ENCODE data around the gene PPP2R5C.
"Not testable (repeated sequence)": the region's sequence is repeated elsewhere in the genome, so short reads cannot be mapped to it uniquely, and the experiment has no call there.

The PPP2R5C gene

DNA sequence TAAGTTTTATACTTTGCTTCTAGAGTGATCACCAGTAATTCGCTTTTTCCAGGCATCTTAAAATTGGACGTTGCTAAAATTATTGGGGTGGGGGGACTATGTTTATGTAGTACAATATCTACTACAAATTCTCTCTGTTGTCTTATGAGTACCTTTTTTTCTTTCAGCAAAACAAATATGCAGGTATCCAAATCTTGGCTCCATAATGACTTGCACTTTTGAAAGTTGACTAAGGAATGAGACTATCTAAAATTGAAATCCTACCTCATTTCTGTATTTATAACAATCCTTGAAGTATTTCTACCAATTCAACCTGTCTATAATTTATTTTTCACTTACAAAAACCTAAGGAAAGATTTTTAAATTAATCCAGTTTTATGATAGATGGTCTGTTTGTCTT lies 205.2 kb downstream of the PPP2R5C start:
- no peak for DNase-seq (ENCODE audit: low spot score)

DNA sequence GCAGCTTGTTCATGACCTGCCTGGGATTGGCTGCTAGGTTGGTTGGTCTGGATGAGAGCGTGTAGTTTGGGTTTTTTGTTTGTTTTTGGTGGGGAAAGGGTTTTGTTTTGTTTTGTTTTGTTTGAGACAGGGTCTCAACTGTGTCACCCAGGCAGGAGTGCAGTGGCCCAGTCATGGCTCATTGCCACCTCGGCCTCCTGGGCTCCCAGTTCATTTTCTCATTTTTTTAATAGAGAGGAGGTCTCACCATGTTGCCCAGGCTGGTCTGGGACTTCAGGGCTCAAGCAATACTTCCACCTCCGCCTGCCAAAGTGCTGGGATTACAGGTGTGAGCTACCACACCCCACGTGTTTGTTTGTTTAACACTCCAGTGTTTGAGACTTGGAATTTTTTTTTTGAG lies 206.7 kb downstream of the PPP2R5C start:
- DNase-seq (ENCODE audit: low spot score): no peak

DNA sequence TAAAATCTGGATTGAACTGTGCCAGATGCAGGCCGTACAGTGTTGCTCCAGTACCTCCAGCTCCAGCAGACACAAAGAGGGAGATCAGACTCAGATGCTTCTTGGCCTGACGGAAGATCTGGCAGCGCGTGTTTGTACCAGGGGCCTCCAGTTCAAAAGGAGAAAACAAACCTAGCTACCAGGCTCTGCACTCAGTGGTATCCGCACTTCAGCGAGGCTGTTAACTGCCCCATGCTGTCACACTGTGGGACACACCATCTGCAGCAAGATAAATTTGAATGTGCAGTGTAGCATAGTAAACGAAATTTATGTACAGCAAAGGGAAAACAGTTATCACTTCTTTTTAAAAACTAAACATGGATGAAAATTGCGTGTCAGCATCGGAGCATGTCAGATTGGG lies 208.0 kb downstream of the PPP2R5C start:
- no peak for DNase-seq (ENCODE audit: low spot score)

DNA sequence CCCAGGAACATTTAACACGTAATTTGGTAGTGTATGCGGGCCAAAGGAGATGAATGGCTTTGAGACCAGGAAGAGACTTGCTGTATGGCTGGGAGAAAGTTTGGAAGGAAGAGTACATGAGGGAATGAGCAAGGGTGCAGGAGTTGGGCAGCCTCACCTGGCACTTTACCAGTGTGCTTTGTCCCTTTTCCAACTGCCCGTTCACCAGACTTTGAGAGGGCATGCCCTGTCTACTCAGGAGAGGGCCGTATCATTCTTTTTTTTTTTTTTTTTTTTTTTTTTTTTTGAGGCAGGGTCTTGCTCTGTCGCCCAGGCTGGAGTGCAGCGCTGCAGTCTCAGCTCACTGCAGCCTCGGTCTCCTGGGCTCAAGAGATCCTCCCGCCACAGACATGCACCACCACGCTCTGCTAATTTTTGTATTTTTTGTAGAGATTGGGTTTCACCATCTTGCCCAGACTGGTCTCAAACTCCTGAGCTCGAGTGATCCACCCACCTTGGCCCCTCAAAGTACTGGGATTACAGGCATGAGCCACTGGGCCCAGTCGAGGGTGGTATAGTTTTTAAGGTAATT lies 209.4 kb downstream of the PPP2R5C start:
- no peak for DNase-seq (ENCODE audit: low spot score)

DNA sequence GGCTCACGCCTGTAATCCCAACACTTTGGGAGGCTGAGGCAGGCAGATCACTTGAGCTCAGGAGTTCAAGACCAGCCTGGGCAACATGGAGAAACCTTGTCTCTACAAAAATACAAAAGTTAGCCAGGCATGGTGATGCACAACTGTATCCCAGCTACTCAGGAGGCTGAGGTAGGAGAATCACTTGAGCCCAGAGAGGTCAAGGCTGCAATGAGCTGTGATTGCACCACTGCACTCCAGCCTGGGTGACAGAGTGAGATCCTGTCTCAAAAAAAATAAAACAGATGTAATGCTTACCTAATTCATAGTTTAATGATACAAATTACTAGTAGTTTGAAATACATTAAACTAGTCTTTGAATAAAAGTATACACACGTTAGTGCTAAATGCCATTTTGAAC lies 209.9 kb downstream of the PPP2R5C start:
- DNase-seq (ENCODE audit: low spot score): not testable (repeated sequence)

DNA sequence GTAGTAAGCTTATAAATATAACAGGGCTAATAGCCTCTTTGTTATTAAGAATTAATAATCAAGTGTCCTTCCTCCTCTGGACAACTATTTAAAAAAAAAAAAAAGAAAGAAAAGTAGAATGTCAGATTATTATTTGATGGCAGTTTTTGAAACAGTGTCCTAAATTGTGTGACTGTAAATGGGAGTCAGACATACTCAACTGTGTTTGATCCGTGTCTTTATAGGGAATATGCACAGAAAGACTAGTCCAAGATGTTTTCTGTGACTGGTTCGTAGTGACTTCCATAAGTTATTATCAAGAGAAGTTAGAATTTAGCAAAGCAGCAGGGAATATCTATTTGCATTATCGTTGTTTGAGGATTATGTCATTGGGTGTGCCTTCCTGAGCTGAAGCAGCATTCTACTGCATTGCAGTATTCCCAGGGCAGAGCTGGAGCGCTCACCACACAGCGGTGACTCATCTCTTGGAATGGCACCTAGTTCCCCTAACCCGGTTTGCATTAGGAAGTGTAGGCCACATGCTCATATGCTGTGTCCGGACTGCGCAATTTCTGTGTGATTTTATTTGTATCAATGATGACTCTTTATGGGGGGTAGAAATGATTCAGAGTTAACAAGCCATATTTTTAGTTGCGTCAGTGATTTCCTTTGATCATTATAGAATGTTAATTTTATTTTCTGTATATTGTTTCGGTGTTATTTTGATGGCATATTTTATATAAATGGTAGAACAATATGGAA lies 210.8 kb downstream of the PPP2R5C start:
- DNase-seq (ENCODE audit: low spot score): peak; percentile 88

DNA sequence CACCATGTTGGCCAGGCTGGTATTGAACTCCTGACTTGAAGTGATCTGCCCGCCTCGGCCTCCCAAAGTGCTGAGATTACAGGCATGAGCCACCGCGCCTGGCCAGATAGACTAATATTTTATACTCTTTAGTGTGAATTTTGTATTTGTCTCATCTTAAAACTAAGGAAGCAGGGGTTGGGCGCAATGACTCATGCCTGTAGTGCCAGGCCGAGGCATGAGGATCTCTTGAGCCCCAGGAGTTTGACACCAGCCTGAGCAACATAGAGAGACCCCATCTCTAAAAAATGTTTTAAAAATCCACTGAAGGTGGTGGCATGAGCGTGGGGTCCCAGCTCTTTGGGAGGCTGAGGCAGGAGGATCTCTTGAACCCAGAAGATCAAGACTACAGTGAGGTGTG lies 211.8 kb downstream of the PPP2R5C start:
- DNase-seq (ENCODE audit: low spot score): no peak

DNA sequence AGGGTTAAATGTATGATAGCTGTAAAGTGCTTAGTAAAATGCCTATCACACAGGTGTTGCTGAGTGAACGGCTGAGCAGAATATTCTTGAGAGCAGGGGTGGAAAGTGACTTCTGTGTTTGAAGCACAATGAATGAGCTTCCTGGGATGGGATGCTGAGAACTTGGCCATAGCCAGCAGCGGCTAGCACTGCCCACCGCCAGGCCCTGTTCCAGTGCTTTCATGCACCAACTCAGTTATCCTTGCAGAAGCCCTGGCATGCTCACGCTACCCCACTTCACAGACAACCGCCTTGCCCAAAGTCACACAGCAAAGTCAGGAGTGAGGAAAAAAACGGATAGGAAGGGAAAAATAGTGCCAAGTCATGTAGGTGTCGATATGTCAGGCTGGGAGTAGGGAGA lies 213.7 kb downstream of the PPP2R5C start:
- DNase-seq (ENCODE audit: low spot score): no peak

All from AG08396 (cell line).